Choroid plexus epithelial cell (primary cell): ENCODE measurements around the gene SLC25A30.

ENCODE experiments used
- DNase-seq: peaks from one replicate; pipeline ENCODE4 v3.0.0-alpha.2; 2010; ENCODE audit warnings: low read depth
- H3K4me3 ChIP-seq: 2 replicates; pipeline ENCODE4 v1.5.1; 2011; ENCODE audit warnings: low read depth, mild to moderate bottlenecking, control low read depth, low read length, moderate library complexity
- CTCF ChIP-seq: conservative IDR thresholded peaks from 2 replicates; pipeline ENCODE4 v1.5.1; 2011; ENCODE audit warnings: low read depth, mild to moderate bottlenecking, control low read depth, inconsistent platforms, low read length, moderate library complexity

The SLC25A30 gene

GRCh38 chr13:45439781-45440462, 21.7 kb upstream of the SLC25A30 start:
- TF ChIP-seq CTCF = no peak
- DNase-seq = peak; percentile 29
- no peak overlapping the region for H3K4me3 ChIP-seq

GRCh38 chr13:45439008-45439407, 20.8 kb upstream of the SLC25A30 start:
- H3K4me3 ChIP-seq = no peak overlapping the region
- no peak for TF ChIP-seq CTCF
- DNase-seq = no peak

- TF ChIP-seq CTCF = no peak
- DNase-seq = no peak
Observed at GRCh38 chr13:45437947-45438346, 19.8 kb upstream of the SLC25A30 start.

GRCh38 chr13:45436953-45437352, 18.8 kb upstream of the SLC25A30 start:
- DNase-seq = no peak
- no peak overlapping the region for H3K4me3 ChIP-seq
- TF ChIP-seq CTCF = no peak

More at GRCh38 chr13:45437947-45438346, 19.8 kb upstream of the SLC25A30 start:
- no peak overlapping the region for H3K4me3 ChIP-seq

GRCh38 chr13:45436332-45436731, 18.2 kb upstream of the SLC25A30 start:
- no peak for DNase-seq
- H3K4me3 ChIP-seq = no peak overlapping the region
- no peak for TF ChIP-seq CTCF

GRCh38 chr13:45434556-45435371, 16.6 kb upstream of the SLC25A30 start:
- no peak for TF ChIP-seq CTCF
- DNase-seq = no peak
- H3K4me3 ChIP-seq = no peak overlapping the region
